OCI-LY1 (cell line): Measurements from ENCODE around the gene RALB.

ENCODE experiments used
- CTCF ChIP-seq: fragments of 200-600 bp; sonication (generic), shearing (Covaris generic); IDR thresholded peaks from 2 replicates; pipeline ENCODE4 v1.5.1; 2017; ENCODE audit warnings: mild to moderate bottlenecking, antibody characterized with exemption, low read length, moderate library complexity, mixed read lengths
- EZH2 ChIP-seq: fragments of 200-600 bp; sonication (generic), shearing (Covaris generic); IDR thresholded peaks from 2 replicates; pipeline ENCODE4 v1.8.0; 2017; ENCODE audit warnings: borderline replicate concordance, mixed run types, mild to moderate bottlenecking, antibody characterized with exemption, low read length, moderate library complexity, mixed read lengths

- TF ChIP-seq CTCF (no peak), EZH2 (no peak)
Measured at GRCh38 chr2:120258196-120258595, 5.5 kb downstream of the RALB start.
